A549 (cell line): ENCODE results near the gene SNX6.

Source experiments
- CTCF ChIP-seq: fragments of >200 bp; sonication (Bioruptor Twin); formaldehyde crosslinking; IDR thresholded peaks from 3 replicates; pipeline ENCODE4 v1.5.1; 2016
- E2F6 ChIP-seq: IDR thresholded peaks from 2 replicates; pipeline ENCODE4 v1.6.1; 2012; ENCODE audit warnings: low read depth, borderline replicate concordance
- MAX ChIP-seq: IDR thresholded peaks from 2 replicates; pipeline ENCODE4 v1.6.1; 2012
- PHF8 ChIP-seq: fragments of 200-600 bp; sonication (generic); IDR thresholded peaks from 2 replicates; pipeline ENCODE4 v1.6.1; 2016; ENCODE audit warnings: low read depth, mild to moderate bottlenecking, antibody characterized with exemption, moderate library complexity, borderline replicate concordance
- POLR2A ChIP-seq: IDR thresholded peaks from 2 replicates; pipeline ENCODE4 v1.6.1; 2012; ENCODE audit warnings: mild to moderate bottlenecking, low read length

- TF ChIP-seq PHF8 (no peak), CTCF (no peak), E2F6 (no peak), MAX (no peak), POLR2A (no peak)
Observed at GRCh38 chr14:34632411-34632978, 2.5 kb upstream of the SNX6 start.
